ENCODE measurements around the gene RASL10B.

DNA sequence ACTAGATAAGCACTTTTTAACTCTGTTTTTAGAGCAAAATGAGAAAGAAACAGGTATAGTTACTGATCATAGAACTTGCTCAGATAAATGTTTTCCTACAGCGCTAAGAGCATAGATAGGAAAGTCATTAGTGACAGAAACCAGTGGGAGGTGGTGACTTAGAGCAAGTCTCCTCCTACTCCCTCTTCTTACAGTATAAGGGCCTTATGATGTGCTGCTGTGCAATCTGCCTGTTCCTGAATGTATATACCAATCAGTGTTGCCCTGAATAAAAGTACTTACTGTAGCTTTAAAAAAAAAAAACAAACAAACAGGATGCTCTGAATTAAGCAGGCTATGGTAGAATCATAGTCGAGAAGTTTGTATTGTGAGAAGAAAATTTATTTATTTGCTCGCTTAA, 23.3 kb upstream of the RASL10B start:
- TF ChIP-seq, protein P1, sequence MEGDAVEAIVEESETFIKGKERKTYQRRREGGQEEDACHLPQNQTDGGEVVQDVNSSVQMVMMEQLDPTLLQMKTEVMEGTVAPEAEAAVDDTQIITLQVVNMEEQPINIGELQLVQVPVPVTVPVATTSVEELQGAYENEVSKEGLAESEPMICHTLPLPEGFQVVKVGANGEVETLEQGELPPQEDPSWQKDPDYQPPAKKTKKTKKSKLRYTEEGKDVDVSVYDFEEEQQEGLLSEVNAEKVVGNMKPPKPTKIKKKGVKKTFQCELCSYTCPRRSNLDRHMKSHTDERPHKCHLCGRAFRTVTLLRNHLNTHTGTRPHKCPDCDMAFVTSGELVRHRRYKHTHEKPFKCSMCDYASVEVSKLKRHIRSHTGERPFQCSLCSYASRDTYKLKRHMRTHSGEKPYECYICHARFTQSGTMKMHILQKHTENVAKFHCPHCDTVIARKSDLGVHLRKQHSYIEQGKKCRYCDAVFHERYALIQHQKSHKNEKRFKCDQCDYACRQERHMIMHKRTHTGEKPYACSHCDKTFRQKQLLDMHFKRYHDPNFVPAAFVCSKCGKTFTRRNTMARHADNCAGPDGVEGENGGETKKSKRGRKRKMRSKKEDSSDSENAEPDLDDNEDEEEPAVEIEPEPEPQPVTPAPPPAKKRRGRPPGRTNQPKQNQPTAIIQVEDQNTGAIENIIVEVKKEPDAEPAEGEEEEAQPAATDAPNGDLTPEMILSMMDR (IDR thresholded peaks at IDR 0.05) = no peak
- TF ChIP-seq EP300 (IDR thresholded peaks at IDR 0.05) (no peak), POLR2A (IDR thresholded peaks at IDR 0.05) (no peak)
